Measurements from ENCODE around the gene TRMT1.

- TF ChIP-seq, protein P1, sequence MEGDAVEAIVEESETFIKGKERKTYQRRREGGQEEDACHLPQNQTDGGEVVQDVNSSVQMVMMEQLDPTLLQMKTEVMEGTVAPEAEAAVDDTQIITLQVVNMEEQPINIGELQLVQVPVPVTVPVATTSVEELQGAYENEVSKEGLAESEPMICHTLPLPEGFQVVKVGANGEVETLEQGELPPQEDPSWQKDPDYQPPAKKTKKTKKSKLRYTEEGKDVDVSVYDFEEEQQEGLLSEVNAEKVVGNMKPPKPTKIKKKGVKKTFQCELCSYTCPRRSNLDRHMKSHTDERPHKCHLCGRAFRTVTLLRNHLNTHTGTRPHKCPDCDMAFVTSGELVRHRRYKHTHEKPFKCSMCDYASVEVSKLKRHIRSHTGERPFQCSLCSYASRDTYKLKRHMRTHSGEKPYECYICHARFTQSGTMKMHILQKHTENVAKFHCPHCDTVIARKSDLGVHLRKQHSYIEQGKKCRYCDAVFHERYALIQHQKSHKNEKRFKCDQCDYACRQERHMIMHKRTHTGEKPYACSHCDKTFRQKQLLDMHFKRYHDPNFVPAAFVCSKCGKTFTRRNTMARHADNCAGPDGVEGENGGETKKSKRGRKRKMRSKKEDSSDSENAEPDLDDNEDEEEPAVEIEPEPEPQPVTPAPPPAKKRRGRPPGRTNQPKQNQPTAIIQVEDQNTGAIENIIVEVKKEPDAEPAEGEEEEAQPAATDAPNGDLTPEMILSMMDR (conservative IDR thresholded peaks at IDR 0.05; ENCODE audit: low read length), result no peak
- no peak for TF ChIP-seq EZH2phosphoT487 (IDR thresholded peaks at IDR 0.05; ENCODE audit: borderline replicate concordance)
Measured at GRCh38 chr19:13118424-13119193, 2.1 kb upstream of the TRMT1 start.
